Endothelial cell of umbilical vein (primary cell): ENCODE measurements around the gene IGFBP6. TPM values are rescaled to one million over a fixed set of nuclear protein-coding genes. Genes with fewer than 3 reads are reported as not detected.

ENCODE experiments used
- BruUV-seq: library from RNA; stranded (reverse); fragments of 400-500 nt; replicated peaks from 2 replicates; lab custom pipeline; 2021; lab: Mats Ljungman, UMichigan
- CTCF ChIA-PET: fragments of 300-600, 350-600 bp; sonication (Branson Sonifier 250); formaldehyde crosslinking; loops from one replicate; lab custom pipeline; 2021; ENCODE audit warnings: antibody characterized with exemption, inconsistent platforms; lab: Charles Lee
- POLR2A ChIA-PET: fragments of 300-600, 350-600 bp; sonication (Branson Sonifier 250); formaldehyde crosslinking; loops from one replicate; lab custom pipeline; 2021; ENCODE audit warnings: antibody characterized with exemption, inconsistent platforms; lab: Charles Lee
- DNase-seq: peaks from one replicate; pipeline ENCODE4 v3.0.0-alpha.2; 2011; ENCODE audit warnings: low read depth, low spot score
- FAIRE-seq: peaks from 2 replicates; lab custom pipeline; 2011; peaks lifted over from hg19 to GRCh38; lab: Jason Lieb, UNC
- H2AFZ ChIP-seq: 2 replicates; pipeline ENCODE4 v1.6.0; 2012; ENCODE audit warnings: low read depth, low read length, control low read depth, inconsistent platforms
- H3K27ac ChIP-seq: 2 replicates; pipeline ENCODE4 v1.5.1; 2011; ENCODE audit warnings: low read depth, mild to moderate bottlenecking, control low read depth, low read length, moderate library complexity; ENCODE audit not compliant: insufficient read depth
- H3K27me3 ChIP-seq, 2 experiments: 2 replicates each; pipeline versions ENCODE4 v1.6.0 to v1.6.1; 2011; ENCODE audit warnings: low read length in 2 of 2, mixed read lengths in 1 of 2; ENCODE audit not compliant: control insufficient read depth in 2 of 2, insufficient read depth in 2 of 2
- H3K36me3 ChIP-seq, 2 experiments: 2 replicates in 1 of 2; 3 replicates in 1 of 2; pipeline ENCODE4 v1.5.1; 2011; ENCODE audit warnings: low read length in 2 of 2, mild to moderate bottlenecking in 1 of 2, moderate library complexity in 1 of 2; ENCODE audit not compliant: control insufficient read depth in 2 of 2, insufficient read depth in 2 of 2; ENCODE audit errors: extremely low read depth in 1 of 2
- H3K4me1 ChIP-seq: 3 replicates; pipeline ENCODE4 v1.5.1; 2011; ENCODE audit warnings: mild to moderate bottlenecking, low read length; ENCODE audit not compliant: control insufficient read depth, insufficient read depth; ENCODE audit errors: extremely low read depth
- H3K4me2 ChIP-seq: 2 replicates; pipeline ENCODE4 v1.6.1; 2011; ENCODE audit warnings: low read length, control low read depth, mixed read lengths; ENCODE audit not compliant: insufficient read depth
- H3K4me3 ChIP-seq, 3 experiments: fragments of 200-600 bp in 1 of 3; sonication (generic), shearing (Covaris generic) in 1 of 3; replicated peaks in 1 of 3; 2 replicates each; pipeline ENCODE4 v1.5.1; 2011 to 2016; ENCODE audit warnings: control low read depth in 3 of 3, low read length in 3 of 3, mild to moderate bottlenecking in 2 of 3, inconsistent platforms in 1 of 3, low read depth in 1 of 3, moderate library complexity in 1 of 3; ENCODE audit not compliant: insufficient read depth in 1 of 3
- H3K79me2 ChIP-seq: 2 replicates; pipeline ENCODE4 v1.6.0; 2012; ENCODE audit warnings: low read length, inconsistent platforms; ENCODE audit not compliant: control insufficient read depth, insufficient read depth
- H3K9ac ChIP-seq: replicated peaks from 2 replicates; pipeline ENCODE3; 2011; ENCODE audit warnings: low read length, control low read depth; ENCODE audit not compliant: insufficient read depth; ENCODE audit errors: extremely low read depth
- H3K9me1 ChIP-seq: replicated peaks from 3 replicates; pipeline ENCODE4 v1.6.0; 2011; ENCODE audit warnings: mild to moderate bottlenecking, low read length; ENCODE audit not compliant: control insufficient read depth, insufficient read depth; ENCODE audit errors: extremely low read depth
- H3K9me3 ChIP-seq: replicated peaks from 2 replicates; pipeline ENCODE4 v1.5.1; 2012; ENCODE audit warnings: low read length, inconsistent platforms; ENCODE audit not compliant: control insufficient read depth, insufficient read depth
- H4K20me1 ChIP-seq: replicated peaks from 2 replicates; pipeline ENCODE3; 2011; ENCODE audit warnings: mild to moderate bottlenecking, low read length; ENCODE audit not compliant: control insufficient read depth, insufficient read depth; ENCODE audit errors: extremely low read depth
- EZH2 ChIP-seq: IDR thresholded peaks from 2 replicates; pipeline ENCODE4 v1.6.1; 2012; ENCODE audit warnings: borderline replicate concordance, low read depth, mild to moderate bottlenecking, moderate library complexity, low read length, inconsistent platforms; ENCODE audit not compliant: severe bottlenecking
- FOS ChIP-seq: IDR thresholded peaks from 2 replicates; pipeline ENCODE4 v1.6.1; 2011; ENCODE audit warnings: mild to moderate bottlenecking, low read length, moderate library complexity, borderline replicate concordance; ENCODE audit not compliant: insufficient read depth
- GATA2 ChIP-seq: IDR thresholded peaks from 2 replicates; pipeline ENCODE4 v1.7.0; 2011; ENCODE audit warnings: low read depth, mild to moderate bottlenecking, moderate library complexity, mixed read lengths, low read length; ENCODE audit not compliant: insufficient read length, insufficient read depth
- JUN ChIP-seq: IDR thresholded peaks from 2 replicates; pipeline ENCODE4 v1.6.1; 2011; ENCODE audit warnings: borderline replicate concordance, low read depth; ENCODE audit not compliant: insufficient read length, insufficient read depth
- MAX ChIP-seq: IDR thresholded peaks from 2 replicates; pipeline ENCODE4 v1.6.1; 2011; ENCODE audit not compliant: insufficient read depth, insufficient read length
- MYC ChIP-seq: IDR thresholded peaks from one replicate; pipeline ENCODE4 v1.6.1; 2011; ENCODE audit warnings: mild to moderate bottlenecking, low read depth, low read length
- POLR2A ChIP-seq: IDR thresholded peaks from 2 replicates; pipeline ENCODE4 v1.6.1; 2012; ENCODE audit warnings: low read depth, mild to moderate bottlenecking, control low read depth, low read length
- POLR2AphosphoS5 ChIP-seq: IDR thresholded peaks from 2 replicates; pipeline ENCODE4 v1.6.1; 2012; ENCODE audit warnings: low read depth, mild to moderate bottlenecking, control low read depth, low read length, moderate library complexity; ENCODE audit not compliant: insufficient read depth
- dilution Hi-C: fragments of 300-500 bp; cut with MboI; formaldehyde crosslinking; loops from one replicate; pipeline ENCODE4 v1.15.0; 2019; ENCODE audit warnings: low sequenced_read_pairs; ENCODE audit not compliant: extremely low pct_ligation_motif_present
- intact Hi-C: fragments of 100-400 bp; cut with micrococcal nuclease; formaldehyde crosslinking; loops from one replicate; pipeline ENCODE4 v1.10.0; 2022
- polyA plus RNA-seq, 4 experiments: library from polyadenylated mRNA; depleted of rRNA in 3 of 4; stranded (reverse) in 3 of 4; unstranded in 1 of 4; fragments of >200 nt; gene quantifications; 2 replicates each; pipeline versions ENCODE4 v1.2.1 to v1.2.3, GENCODE V29; 2011 to 2012; ENCODE audit warnings: missing spikeins in 1 of 4
- total RNA-seq: library from RNA; stranded (reverse); gene quantifications from 2 replicates; pipeline ENCODE4 v1.2.3, GENCODE V29; 2021
- TF ChIP-seq, protein P1 (sequence below), 2 donors: IDR thresholded peaks; 1 replicate in 1 of 2; 2 replicates in 1 of 2; pipeline ENCODE4 v1.5.1; 2011; ENCODE audit warnings: low read length in 2 of 2, mild to moderate bottlenecking in 2 of 2, moderate library complexity in 2 of 2, control low read depth in 1 of 2, inconsistent platforms in 1 of 2, low read depth in 1 of 2; ENCODE audit not compliant: insufficient read depth in 1 of 2; ENCODE audit errors: extremely low read depth in 1 of 2

The IGFBP6 gene
- total and polyA plus RNA-seq, 2 donors (not counting 3 experiments of a cell fraction or from before 2014, with no cell fraction given), result 14.1 to 18.2 TPM

- dilution Hi-C loops, result no loop called here
- POLR2A ChIA-PET, result no interaction called here
Observed at GRCh38 chr12:53105712-53106439, 8.4 kb downstream of the IGFBP6 start.

More at GRCh38 chr12:53105712-53106439, 8.4 kb downstream of the IGFBP6 start:
- no peaks in the 10 kb centered on the region for H4K20me1 ChIP-seq
- no peak overlapping the region for H3K9ac ChIP-seq
- no peak overlapping the region for H3K4me3 ChIP-seq
- no peaks in the 10 kb centered on the region for H3K79me2 ChIP-seq
- no peak for FAIRE-seq
- TF ChIP-seq POLR2A (no peak), JUN (no peak), POLR2AphosphoS5 (no peak), MYC (no peak), GATA2 (no peak), EZH2 (no peak), FOS (no peak), MAX (no peak)
- TF ChIP-seq, protein P1, sequence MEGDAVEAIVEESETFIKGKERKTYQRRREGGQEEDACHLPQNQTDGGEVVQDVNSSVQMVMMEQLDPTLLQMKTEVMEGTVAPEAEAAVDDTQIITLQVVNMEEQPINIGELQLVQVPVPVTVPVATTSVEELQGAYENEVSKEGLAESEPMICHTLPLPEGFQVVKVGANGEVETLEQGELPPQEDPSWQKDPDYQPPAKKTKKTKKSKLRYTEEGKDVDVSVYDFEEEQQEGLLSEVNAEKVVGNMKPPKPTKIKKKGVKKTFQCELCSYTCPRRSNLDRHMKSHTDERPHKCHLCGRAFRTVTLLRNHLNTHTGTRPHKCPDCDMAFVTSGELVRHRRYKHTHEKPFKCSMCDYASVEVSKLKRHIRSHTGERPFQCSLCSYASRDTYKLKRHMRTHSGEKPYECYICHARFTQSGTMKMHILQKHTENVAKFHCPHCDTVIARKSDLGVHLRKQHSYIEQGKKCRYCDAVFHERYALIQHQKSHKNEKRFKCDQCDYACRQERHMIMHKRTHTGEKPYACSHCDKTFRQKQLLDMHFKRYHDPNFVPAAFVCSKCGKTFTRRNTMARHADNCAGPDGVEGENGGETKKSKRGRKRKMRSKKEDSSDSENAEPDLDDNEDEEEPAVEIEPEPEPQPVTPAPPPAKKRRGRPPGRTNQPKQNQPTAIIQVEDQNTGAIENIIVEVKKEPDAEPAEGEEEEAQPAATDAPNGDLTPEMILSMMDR (IDR thresholded peaks at IDR 0.05; ENCODE audit: extremely low read depth in 1 of 2, insufficient read depth in 1 of 2, low read depth in 1 of 2, low read length in 2 of 2), result no peak
- no peak overlapping the region for H2AFZ ChIP-seq
- H3K9me1 ChIP-seq, result no peaks in the 10 kb centered on the region
- intact Hi-C loops, result no loop called here
- H3K27me3 ChIP-seq, result no peaks in the 10 kb centered on the region
- no peaks in the 10 kb centered on the region for H3K36me3 ChIP-seq
- CTCF ChIA-PET, result interaction anchor here (1.5 to 10.8 kb wide), 2 partner anchors 27 to 39 kb away, joined by 4 to 463 read pairs; partner anchors contain the start of gene SPRYD3
- H3K4me1 ChIP-seq, result no peaks in the 10 kb centered on the region
- no peak overlapping the region for H3K4me2 ChIP-seq
- no peak overlapping the region for H3K27ac ChIP-seq
- DNase-seq, result no peak
- no peaks in the 10 kb centered on the region for H3K9me3 ChIP-seq
- BruUV-seq, result no TSS peak
